SU-DHL-6 (cell line): ENCODE data around the gene PNPLA7.

ENCODE experiments used
- H2AFZ ChIP-seq: fragments of 200-600 bp; sonication (generic); 2 replicates; pipeline ENCODE4 v1.6.1; 2014; ENCODE audit warnings: low read depth, mild to moderate bottlenecking, moderate library complexity, mixed read lengths, antibody characterized with exemption, low read length; ENCODE audit not compliant: severe bottlenecking
- H3F3A ChIP-seq: fragments of 200-600 bp; shearing (Covaris generic); 2 replicates; pipeline ENCODE4 v1.6.0; 2016; ENCODE audit warnings: antibody characterized with exemption, mild to moderate bottlenecking; ENCODE audit not compliant: insufficient read depth
- H3K27ac ChIP-seq: fragments of 200-600 bp; sonication (generic); 2 replicates; pipeline ENCODE4 v1.5.1; 2016; ENCODE audit warnings: low read depth, mild to moderate bottlenecking, low read length, moderate library complexity, mixed read lengths
- H3K27me3 ChIP-seq: fragments of 200-600 bp; sonication (generic), shearing (Covaris generic); 2 replicates; pipeline ENCODE4 v1.6.0; 2014; ENCODE audit warnings: mild to moderate bottlenecking, low read length
- H3K36me3 ChIP-seq: fragments of 200-600 bp; sonication (generic); 2 replicates; pipeline ENCODE4 v1.6.1; 2014; ENCODE audit warnings: mild to moderate bottlenecking, low read length, mixed read lengths
- H3K4me2 ChIP-seq: fragments of 300-600, 200-600 bp; shearing (Covaris generic), sonication (generic); 2 replicates; pipeline ENCODE4 v1.6.0; 2014; ENCODE audit warnings: low read length, low read depth, mild to moderate bottlenecking; ENCODE audit not compliant: poor library complexity, severe bottlenecking
- H3K4me3 ChIP-seq: fragments of 200-600 bp; sonication (generic); 2 replicates; pipeline ENCODE4 v1.5.1; 2014; ENCODE audit warnings: antibody characterized with exemption, low read length, mild to moderate bottlenecking, mixed read lengths; ENCODE audit not compliant: insufficient read depth, poor library complexity, severe bottlenecking
- H3K79me2 ChIP-seq: fragments of 200-600 bp; sonication (generic); 2 replicates; pipeline ENCODE4 v1.6.1; 2014; ENCODE audit warnings: mild to moderate bottlenecking, low read length, moderate library complexity; ENCODE audit not compliant: insufficient read depth
- H3K9ac ChIP-seq: fragments of 200-600 bp; sonication (generic); 2 replicates; pipeline ENCODE4 v1.7.0; 2014; ENCODE audit warnings: mild to moderate bottlenecking, low read length
- H3K9me2 ChIP-seq: fragments of 200-600 bp; sonication (generic); replicated peaks from 2 replicates; pipeline ENCODE4 v1.6.1; 2014; ENCODE audit warnings: low read length; ENCODE audit not compliant: insufficient read depth
- H3K9me3 ChIP-seq: fragments of 200-600 bp; sonication (generic); 2 replicates; pipeline ENCODE4 v1.6.1; 2014; ENCODE audit warnings: low read length, mixed read lengths; ENCODE audit not compliant: insufficient read depth
- H4K20me1 ChIP-seq: fragments of 200-600 bp; sonication (generic); 2 replicates; pipeline ENCODE4 v1.6.1; 2014; ENCODE audit warnings: low read depth, mild to moderate bottlenecking, antibody characterized with exemption, low read length, moderate library complexity, mixed read lengths
- CTCF ChIP-seq: fragments of 200-600 bp; sonication (generic); IDR thresholded peaks from one replicate; pipeline ENCODE4 v1.5.1; 2017; ENCODE audit warnings: antibody characterized with exemption, mild to moderate bottlenecking, low read length, moderate library complexity; ENCODE audit not compliant: insufficient read depth, poor library complexity, severe bottlenecking
- EZH2phosphoT487 ChIP-seq: fragments of 200-600 bp; sonication (generic), shearing (Covaris generic); conservative IDR thresholded peaks from 2 replicates; pipeline ENCODE4 v1.6.1; 2018; ENCODE audit warnings: mild to moderate bottlenecking, antibody characterized with exemption, low read length, moderate library complexity, mixed read lengths

Gene PNPLA7

GRCh38 chr9:137433349-137433915 is 116.8 kb downstream of the PNPLA7 start:
- TF ChIP-seq CTCF, result no peak
- TF ChIP-seq EZH2phosphoT487, result no peak
- Histone ChIP-seq H3K79me2 (no peaks in the 10 kb centered on the region), H3K4me3 (no peak overlapping the region), H3K27me3 (no peaks in the 10 kb centered on the region), H3K36me3 (no peaks in the 10 kb centered on the region), H2AFZ (no peak overlapping the region), H3K27ac (no peak overlapping the region), H4K20me1 (no peaks in the 10 kb centered on the region), H3K4me2 (no peak overlapping the region), H3K9me2 (no peaks in the 10 kb centered on the region), H3K9me3 (no peaks in the 10 kb centered on the region), H3K9ac (no peak overlapping the region), H3F3A (peaks cover 5% of the 10 kb centered on the region; the same call in 1 of the 2 replicates)

- H2AFZ ChIP-seq, result no peak overlapping the region
- H3K9me2 ChIP-seq, result no peaks in the 10 kb centered on the region
- no peak for TF ChIP-seq CTCF
- no peak for TF ChIP-seq EZH2phosphoT487
- H3K4me2 ChIP-seq, result no peak overlapping the region
- H3F3A ChIP-seq, result peaks cover 10% of the 10 kb centered on the region; the same call in 1 of the 2 replicates
- no peaks in the 10 kb centered on the region for H4K20me1 ChIP-seq
- H3K27me3 ChIP-seq, result no peaks in the 10 kb centered on the region
- H3K9me3 ChIP-seq, result no peaks in the 10 kb centered on the region
- H3K9ac ChIP-seq, result no peak overlapping the region
- H3K4me3 ChIP-seq, result no peak overlapping the region
- no peaks in the 10 kb centered on the region for H3K79me2 ChIP-seq
- no peaks in the 10 kb centered on the region for H3K36me3 ChIP-seq
- H3K27ac ChIP-seq, result no peak overlapping the region
Observed at GRCh38 chr9:137432687-137433348, 117.4 kb downstream of the PNPLA7 start.

GRCh38 chr9:137431416-137431931 is 118.7 kb downstream of the PNPLA7 start:
- Histone ChIP-seq H3K9me2 (no peaks in the 10 kb centered on the region), H3K4me3 (no peak overlapping the region), H3K79me2 (no peaks in the 10 kb centered on the region), H3K9ac (no peak overlapping the region), H3K27me3 (no peaks in the 10 kb centered on the region), H3K27ac (peak overlapping the region; percentile 82), H3K9me3 (no peaks in the 10 kb centered on the region), H3K4me2 (no peak overlapping the region), H4K20me1 (no peaks in the 10 kb centered on the region), H3K36me3 (no peaks in the 10 kb centered on the region), H2AFZ (no peak overlapping the region), H3F3A (peaks cover 20% of the 10 kb centered on the region)
- TF ChIP-seq CTCF, result no peak
- no peak for TF ChIP-seq EZH2phosphoT487
